Nephron (organoid): Measurements from ENCODE around the gene FRMD1.

ENCODE experiments used
- H3K27ac Mint-ChIP-seq, 3 experiments: 2 replicates each; pipeline ENCODE4 v1.8.0; 2020; ENCODE audit warnings: mixed read lengths in 3 of 3, mild to moderate bottlenecking in 2 of 3, moderate library complexity in 1 of 3
- H3K27me3 Mint-ChIP-seq: 2 replicates; pipeline ENCODE4 v1.8.0; 2021; ENCODE audit warnings: low read depth, mild to moderate bottlenecking, moderate library complexity, mixed read lengths
- H3K36me3 Mint-ChIP-seq: 2 replicates; pipeline ENCODE4 v1.8.0; 2020; ENCODE audit warnings: low read depth, mixed read lengths
- H3K4me1 Mint-ChIP-seq: 2 replicates; pipeline ENCODE4 v1.8.0; 2020; ENCODE audit warnings: mixed read lengths
- H3K4me3 Mint-ChIP-seq, 3 experiments: 2 replicates each; pipeline ENCODE4 v1.8.0; 2020; ENCODE audit warnings: mild to moderate bottlenecking in 3 of 3, mixed read lengths in 3 of 3, moderate library complexity in 2 of 3
- H3K9me3 Mint-ChIP-seq: 2 replicates; pipeline ENCODE4 v1.8.0; 2020; ENCODE audit warnings: mixed read lengths
- CTCF ChIP-seq, 3 experiments: fragments of 200-600 bp; sonication (generic); IDR thresholded peaks; one replicate each; pipeline ENCODE4 v1.5.0; 2021; ENCODE audit warnings: antibody characterized with exemption in 3 of 3; ENCODE audit not compliant: unreplicated experiment in 3 of 3

Gene FRMD1

GRCh38 chr6:168054765-168055560, 24.0 kb downstream of the FRMD1 start:
- peaks cover under 1% of the 10 kb centered on the region for H3K4me1 Mint-ChIP-seq
- H3K4me3 Mint-ChIP-seq = no peak overlapping the region
- peaks cover 4% of the 10 kb centered on the region for H3K27me3 Mint-ChIP-seq
- no peaks in the 10 kb centered on the region for H3K9me3 Mint-ChIP-seq
- no peaks in the 10 kb centered on the region for H3K36me3 Mint-ChIP-seq
- TF ChIP-seq CTCF (IDR thresholded peaks at IDR 0.05; ENCODE audit: unreplicated experiment in 3 of 3) = no peak
- peak overlapping the region in 1 of 3 experiments; percentile 31 for H3K27ac Mint-ChIP-seq

- TF ChIP-seq CTCF (IDR thresholded peaks at IDR 0.05; ENCODE audit: unreplicated experiment in 3 of 3) = no peak
- Mint-ChIP-seq H3K36me3 (no peaks in the 10 kb centered on the region), H3K9me3 (no peaks in the 10 kb centered on the region), H3K4me3 (no peak overlapping the region), H3K27ac (no peak overlapping the region), H3K4me1 (peaks cover 5% of the 10 kb centered on the region), H3K27me3 (peaks cover 7% of the 10 kb centered on the region)
These were observed 25.0 kb downstream of the FRMD1 start for GRCh38 chr6:168053957-168054471.

GRCh38 chr6:168053086-168053956, 25.7 kb downstream of the FRMD1 start:
- H3K9me3 Mint-ChIP-seq = no peaks in the 10 kb centered on the region
- no peak for TF ChIP-seq CTCF (IDR thresholded peaks at IDR 0.05; ENCODE audit: unreplicated experiment in 3 of 3)
- H3K27ac Mint-ChIP-seq = peak overlapping the region in 1 of 3 experiments; percentile 23
- H3K27me3 Mint-ChIP-seq = peaks cover 7% of the 10 kb centered on the region
- no peaks in the 10 kb centered on the region for H3K36me3 Mint-ChIP-seq
- H3K4me3 Mint-ChIP-seq = no peak overlapping the region
- H3K4me1 Mint-ChIP-seq = peaks cover 5% of the 10 kb centered on the region

GRCh38 chr6:168052291-168052891, 26.6 kb downstream of the FRMD1 start:
- H3K4me1 Mint-ChIP-seq = peaks cover 12% of the 10 kb centered on the region
- H3K27ac Mint-ChIP-seq = no peak overlapping the region
- no peak for TF ChIP-seq CTCF (IDR thresholded peaks at IDR 0.05; ENCODE audit: unreplicated experiment in 3 of 3)
- H3K27me3 Mint-ChIP-seq = peaks cover 7% of the 10 kb centered on the region
- no peaks in the 10 kb centered on the region for H3K9me3 Mint-ChIP-seq
- H3K4me3 Mint-ChIP-seq = no peak overlapping the region
- no peaks in the 10 kb centered on the region for H3K36me3 Mint-ChIP-seq

GRCh38 chr6:168051648-168052047, 27.4 kb downstream of the FRMD1 start:
- Mint-ChIP-seq H3K9me3 (no peaks in the 10 kb centered on the region), H3K4me3 (no peak overlapping the region)
- no peak for TF ChIP-seq CTCF (IDR thresholded peaks at IDR 0.05; ENCODE audit: unreplicated experiment in 3 of 3)

More at GRCh38 chr6:168051648-168052047, 27.4 kb downstream of the FRMD1 start:
- H3K27ac Mint-ChIP-seq = peak overlapping the region in 1 of 3 experiments; percentile 59
- no peaks in the 10 kb centered on the region for H3K36me3 Mint-ChIP-seq
- H3K4me1 Mint-ChIP-seq = peaks cover 16% of the 10 kb centered on the region
- H3K27me3 Mint-ChIP-seq = peaks cover 7% of the 10 kb centered on the region
